Ovary (tissue), 9 donors: ENCODE results near the gene UPK1B. TPM values are rescaled to one million over a fixed set of nuclear protein-coding genes. Genes with fewer than 3 reads are reported as not detected.
"Not testable (repeated sequence)": the region's sequence is repeated elsewhere in the genome, so short reads cannot be mapped to it uniquely, and the experiment has no call there.

Source experiments
- DNase-seq, 5 donors: peaks; one replicate each; pipeline ENCODE4 v3.0.0-alpha.2; 2019 to 2020
- H3K27ac ChIP-seq, 2 donors: fragments of 200-600 bp; one replicate each; pipeline versions ENCODE4 v1.5.1 to v1.8.0; 2019 to 2022
- H3K27me3 ChIP-seq: fragments of 200-600 bp; one replicate; pipeline ENCODE4 v1.8.0; 2022
- H3K36me3 ChIP-seq: fragments of 200-600 bp; sonication (generic); one replicate; pipeline ENCODE4 v1.5.1; 2019
- H3K4me1 ChIP-seq: one replicate; pipeline ENCODE4 v1.8.1; 2013; ENCODE audit warnings: mild to moderate bottlenecking, moderate library complexity; ENCODE audit not compliant: insufficient read depth
- H3K4me3 ChIP-seq: fragments of 200-600 bp; sonication (generic); one replicate; pipeline ENCODE4 v1.5.1; 2017
- H3K9me3 ChIP-seq, 2 donors: fragments of 200-600 bp in 1 of 2; sonication (generic) in 1 of 2; one replicate each; pipeline versions ENCODE4 v1.5.1 to v1.8.1; 2013 to 2019; ENCODE audit warnings: mild to moderate bottlenecking in 1 of 2, moderate library complexity in 1 of 2
- CTCF ChIP-seq, 3 donors: fragments of 450-650 bp in 2 of 3; fragments of 200-600 bp in 1 of 3; IDR thresholded peaks; one replicate each; pipeline versions ENCODE4 v1.5.1 to v1.8.0; 2016 to 2022; ENCODE audit warnings: antibody characterized with exemption in 3 of 3, mild to moderate bottlenecking in 1 of 3
- EP300 ChIP-seq: sonication (generic); formaldehyde crosslinking; IDR thresholded peaks from one replicate; pipeline ENCODE4 v1.6.1; 2017; ENCODE audit warnings: antibody characterized with exemption
- POLR2A ChIP-seq: fragments of 450-650 bp; IDR thresholded peaks from one replicate; pipeline ENCODE4 v1.6.1; 2017; ENCODE audit warnings: antibody characterized with exemption, mild to moderate bottlenecking, moderate library complexity
- WGBS, 3 donors: extraction: QIAGEN DNeasy Blood & Tissue Kit in 1 of 3; methylation state at CpG; one replicate each; pipeline versions ENCODE4 v1.1.5 to v1.1.7; 2013 to 2017; 5-methylcytosine and 5-hydroxymethylcytosine counted together
- intact Hi-C, 4 donors: fragments of 100-400 bp; cut with DNase I; formaldehyde crosslinking; loops; one replicate each; pipeline versions ENCODE4 v1.11.0 to v1.15.1; 2022 to 2023
- polyA plus RNA-seq, 2 donors: library from polyadenylated mRNA; stranded (reverse); fragments of 200-250 nt in 1 of 2; fragments of 350-450 nt in 1 of 2; fragmentation: Illumina TruSeq in 1 of 2; extraction: RNeasy Lipid Tissue Mini Kit (QIAGEN cat#74804) in 1 of 2; gene quantifications; one replicate each; pipeline ENCODE4 v1.2.3, GENCODE V29; 2013 to 2014
- total RNA-seq, 7 donors: library from RNA; depleted of rRNA in 2 of 7; stranded (reverse); fragments of >200 nt in 2 of 7; fragmentation: NEBNext Ultra II Directional in 3 of 7; extraction: Animal tissue kit (Norgen Biotek cat#: 25700) in 3 of 7; gene quantifications; one replicate each; pipeline versions ENCODE4 v1.1.0 to v1.2.4, GENCODE V29; 2016 to 2023
- donor health status: DM: no; HTN: no; CAD: no; lungs with moderate emphysema.
- donor health status: DM: no; HTN: no; CAD: no.
- donor health status: Bipolar disorder and iron deficiency.
- donor health status: DM: yes; HTN: yes; CAD: no.
- donor health status: DM: no; HTN: no; CAD: no.
- donor health status: DM: yes; HTN: yes; CAD: no.

UPK1B gene
- total and polyA plus RNA-seq, 9 donors: 0.05 to 1.4 (median 0.69) TPM; not detected in 4

GRCh38 chr3:119157971-119158370 lies 15.4 kb upstream of the UPK1B start:
- DNase-seq: no peak
- no peak overlapping the region for H3K27ac ChIP-seq
- 7 to 29% (median 12%) methylated on average over 2 of the region's 2 CpGs for WGBS, 3 donors
- H3K9me3 ChIP-seq: peaks cover 0 to 8% of the 10 kb centered on the region in 2 donors
- H3K27me3 ChIP-seq: no peaks in the 10 kb centered on the region
- intact Hi-C loops: no loop called here
- H3K4me3 ChIP-seq: no peak overlapping the region
- no peaks in the 10 kb centered on the region for H3K36me3 ChIP-seq
- H3K4me1 ChIP-seq: no peaks in the 10 kb centered on the region
- TF ChIP-seq EP300 (no peak), CTCF (IDR thresholded peaks at IDR 0.05) (no peak), POLR2A (no peak)

- WGBS, 3 donors: 83 to 95% (median 93%) methylated on average over 1 of the region's 1 CpG
Measured at GRCh38 chr3:119160361-119160760, 13.0 kb upstream of the UPK1B start.

GRCh38 chr3:119160815-119161214 lies 12.6 kb upstream of the UPK1B start:
- 45 to 57% (median 55%) methylated on average over 1 of the region's 1 CpG for WGBS, 3 donors

More at GRCh38 chr3:119160361-119160760, 13.0 kb upstream of the UPK1B start:
- Histone ChIP-seq H3K4me3 (no peak overlapping the region), H3K27me3 (no peaks in the 10 kb centered on the region), H3K4me1 (no peaks in the 10 kb centered on the region), H3K9me3 (peaks cover 0 to 8% of the 10 kb centered on the region in 2 donors), H3K27ac (no peak overlapping the region), H3K36me3 (no peaks in the 10 kb centered on the region)
- no peak for DNase-seq
- TF ChIP-seq EP300 (no peak), POLR2A (no peak), CTCF (IDR thresholded peaks at IDR 0.05) (no peak)
- intact Hi-C loops: no loop called here

GRCh38 chr3:119161240-119161639 lies 12.2 kb upstream of the UPK1B start:
- DNase-seq: no peak
- WGBS, 3 donors: 66 to 85% (median 74%) methylated on average over 2 of the region's 2 CpGs
- Histone ChIP-seq H3K4me3 (no peak overlapping the region), H3K9me3 (peaks cover 0 to 5% of the 10 kb centered on the region in 2 donors), H3K27me3 (no peaks in the 10 kb centered on the region), H3K36me3 (no peaks in the 10 kb centered on the region), H3K27ac (no peak overlapping the region), H3K4me1 (no peaks in the 10 kb centered on the region)
- TF ChIP-seq POLR2A (no peak), EP300 (no peak), CTCF (IDR thresholded peaks at IDR 0.05) (no peak)
- intact Hi-C loops: no loop called here

More at GRCh38 chr3:119160815-119161214, 12.6 kb upstream of the UPK1B start:
- Histone ChIP-seq H3K9me3 (peaks cover 0 to 8% of the 10 kb centered on the region in 2 donors), H3K4me3 (no peak overlapping the region), H3K4me1 (no peaks in the 10 kb centered on the region), H3K36me3 (no peaks in the 10 kb centered on the region), H3K27me3 (no peaks in the 10 kb centered on the region), H3K27ac (no peak overlapping the region)
- intact Hi-C loops: no loop called here
- DNase-seq: no peak
- TF ChIP-seq CTCF (IDR thresholded peaks at IDR 0.05) (no peak), POLR2A (no peak), EP300 (no peak)

GRCh38 chr3:119164745-119165144 lies 8.7 kb upstream of the UPK1B start:
- intact Hi-C loops, H3K36me3 ChIP-seq, DNase-seq, H3K27me3 ChIP-seq, H3K4me3 ChIP-seq, H3K4me1 ChIP-seq, H3K9me3 ChIP-seq, H3K27ac ChIP-seq: not testable (repeated sequence)
- WGBS, 3 donors: 80 to 86% (median 86%) methylated on average over 9 of the region's 9 CpGs
